ENCODE measurements around the gene IGF1R.
A peak's percentile ranks its signal among the peaks of the same experiment; 100 is the strongest.
"Not testable (repeated sequence)": the region's sequence is repeated elsewhere in the genome, so short reads cannot be mapped to it uniquely, and the experiment has no call there.

IGF1R gene

GRCh38 chr15:98953000-98953787 lies 304.9 kb downstream of the IGF1R start:
- DNase-seq, result no peak

GRCh38 chr15:98953968-98954367 lies 305.6 kb downstream of the IGF1R start:
- no peak for DNase-seq

GRCh38 chr15:98954411-98954810 lies 306.1 kb downstream of the IGF1R start:
- peak; percentile 78 for DNase-seq

- no peak for DNase-seq
Observed at GRCh38 chr15:98955331-98955730, 307.0 kb downstream of the IGF1R start.

GRCh38 chr15:98955961-98956723 lies 307.8 kb downstream of the IGF1R start:
- DNase-seq, result no peak

GRCh38 chr15:98956796-98957553 lies 308.6 kb downstream of the IGF1R start:
- DNase-seq, result no peak

- no peak for DNase-seq
Observed at GRCh38 chr15:98957655-98958054, 309.3 kb downstream of the IGF1R start.

- no peak for DNase-seq
Observed at GRCh38 chr15:98958076-98958475, 309.7 kb downstream of the IGF1R start.

- no peak for DNase-seq
Observed at GRCh38 chr15:98958918-98959639, 310.7 kb downstream of the IGF1R start.

GRCh38 chr15:98959640-98960007 lies 311.3 kb downstream of the IGF1R start:
- DNase-seq, result no peak

- DNase-seq, result no peak
Observed at GRCh38 chr15:98960555-98961050, 312.3 kb downstream of the IGF1R start.

GRCh38 chr15:98963444-98963843 lies 315.1 kb downstream of the IGF1R start:
- no peak for DNase-seq

GRCh38 chr15:98964466-98965133 lies 316.3 kb downstream of the IGF1R start:
- no peak for DNase-seq

- not testable (repeated sequence) for DNase-seq
Observed at GRCh38 chr15:98965134-98965491, 316.8 kb downstream of the IGF1R start.

GRCh38 chr15:98965597-98965996 lies 317.3 kb downstream of the IGF1R start:
- no peak for DNase-seq

GRCh38 chr15:98966091-98966787 lies 317.9 kb downstream of the IGF1R start:
- DNase-seq, result peak; percentile 73

- DNase-seq, result no peak
Observed at GRCh38 chr15:98967096-98967495, 318.8 kb downstream of the IGF1R start.

GRCh38 chr15:98967916-98968315 lies 319.6 kb downstream of the IGF1R start:
- DNase-seq, result no peak

- no peak for DNase-seq
Observed at GRCh38 chr15:98968576-98968975, 320.2 kb downstream of the IGF1R start.

- DNase-seq, result no peak
Observed at GRCh38 chr15:98969126-98969735, 320.9 kb downstream of the IGF1R start.

- DNase-seq, result no peak
Observed at GRCh38 chr15:98970799-98971198, 322.5 kb downstream of the IGF1R start.

Data from fibroblast of skin of right quadriceps (primary cell).